HG02938 (cell line): ENCODE results near the gene B9D1.

Source experiments
- ATAC-seq: cut with Tn5 transposase; IDR thresholded peaks from one replicate; pipeline ENCODE4 v1.9.1; 2021; ENCODE audit warnings: mild to moderate bottlenecking, moderate library complexity; ENCODE audit not compliant: unreplicated experiment

B9D1 gene

GRCh38 chr17:19327031-19327783, 35.3 kb downstream of the B9D1 start:
- ATAC-seq: no peak

DNA sequence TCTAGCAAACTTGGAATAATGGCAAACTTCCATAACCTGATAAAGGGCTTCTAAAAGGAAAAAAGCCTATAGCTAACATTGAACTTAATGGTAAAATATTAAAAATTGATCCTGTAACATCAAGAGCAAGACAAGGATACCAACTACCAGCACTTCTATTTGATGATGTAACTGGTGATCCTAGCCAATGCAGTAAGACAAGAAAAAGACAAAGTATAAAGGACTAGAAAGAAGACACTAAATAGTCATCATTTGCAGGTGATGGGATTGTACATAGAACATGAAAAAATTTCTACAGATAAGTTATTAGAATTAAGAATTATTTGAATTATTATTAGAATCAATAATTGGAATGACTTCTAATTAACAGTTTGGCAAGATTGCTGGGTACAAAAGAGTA, 37.0 kb downstream of the B9D1 start:
- ATAC-seq: no peak

- ATAC-seq: no peak
These were observed 39.7 kb downstream of the B9D1 start for GRCh38 chr17:19322861-19323260.

GRCh38 chr17:19322129-19322505, 40.4 kb downstream of the B9D1 start:
- no peak for ATAC-seq

DNA sequence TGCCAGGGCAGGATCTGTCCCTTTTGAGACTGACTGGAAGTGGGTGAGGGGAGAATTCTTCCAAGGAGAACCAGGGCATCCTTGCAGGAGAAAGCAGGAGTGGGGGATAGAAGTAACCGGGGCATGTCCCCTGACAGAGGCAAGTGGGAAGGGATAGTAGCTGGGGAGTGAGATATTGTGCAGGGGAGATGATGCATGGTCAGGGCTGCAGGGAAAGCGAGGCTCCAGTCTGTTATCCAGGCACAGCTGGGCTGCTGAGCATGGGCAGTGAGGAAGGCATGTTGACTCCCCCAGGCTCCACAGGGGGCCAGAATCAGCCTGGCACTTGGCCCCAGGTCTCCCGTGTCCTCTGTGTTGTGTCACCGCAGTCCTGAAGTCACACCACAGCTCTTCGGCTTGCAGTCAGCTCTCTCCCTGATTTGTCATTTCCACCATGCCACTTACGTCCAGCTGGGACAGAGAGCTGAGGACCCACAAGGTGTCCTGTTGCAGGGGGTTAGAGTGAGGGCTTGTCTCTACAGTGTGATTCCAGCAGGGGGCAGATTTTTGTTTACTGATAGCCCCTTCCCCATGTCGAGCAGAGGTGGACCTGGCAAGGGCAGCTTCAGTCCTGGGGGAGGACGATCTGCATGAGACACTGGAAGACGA, 40.9 kb downstream of the B9D1 start:
- ATAC-seq: no peak

- ATAC-seq: no peak
These were observed 41.6 kb downstream of the B9D1 start for GRCh38 chr17:19320876-19321275.

- ATAC-seq: no peak
These were observed 42.6 kb downstream of the B9D1 start for GRCh38 chr17:19319771-19320505.

DNA sequence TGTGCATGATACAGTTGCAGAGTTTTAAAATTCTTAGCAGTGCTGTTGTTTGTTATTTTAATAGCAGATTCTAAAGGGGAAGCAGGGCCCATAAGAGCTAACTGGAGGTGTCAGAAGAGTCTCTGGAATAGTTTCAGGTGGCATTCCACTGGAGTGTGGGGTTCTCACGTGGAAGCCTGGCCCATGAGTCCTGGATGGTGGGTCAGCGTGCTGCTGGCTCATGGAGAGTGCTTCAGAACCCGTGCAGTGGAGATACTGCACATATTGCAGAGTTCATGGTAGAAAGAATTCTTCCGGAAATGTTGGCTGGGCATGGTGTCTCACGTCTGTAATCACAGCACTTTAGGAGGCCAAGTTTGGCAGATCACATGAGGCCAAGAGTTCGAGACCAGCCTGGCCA, 43.9 kb downstream of the B9D1 start:
- no peak for ATAC-seq

DNA sequence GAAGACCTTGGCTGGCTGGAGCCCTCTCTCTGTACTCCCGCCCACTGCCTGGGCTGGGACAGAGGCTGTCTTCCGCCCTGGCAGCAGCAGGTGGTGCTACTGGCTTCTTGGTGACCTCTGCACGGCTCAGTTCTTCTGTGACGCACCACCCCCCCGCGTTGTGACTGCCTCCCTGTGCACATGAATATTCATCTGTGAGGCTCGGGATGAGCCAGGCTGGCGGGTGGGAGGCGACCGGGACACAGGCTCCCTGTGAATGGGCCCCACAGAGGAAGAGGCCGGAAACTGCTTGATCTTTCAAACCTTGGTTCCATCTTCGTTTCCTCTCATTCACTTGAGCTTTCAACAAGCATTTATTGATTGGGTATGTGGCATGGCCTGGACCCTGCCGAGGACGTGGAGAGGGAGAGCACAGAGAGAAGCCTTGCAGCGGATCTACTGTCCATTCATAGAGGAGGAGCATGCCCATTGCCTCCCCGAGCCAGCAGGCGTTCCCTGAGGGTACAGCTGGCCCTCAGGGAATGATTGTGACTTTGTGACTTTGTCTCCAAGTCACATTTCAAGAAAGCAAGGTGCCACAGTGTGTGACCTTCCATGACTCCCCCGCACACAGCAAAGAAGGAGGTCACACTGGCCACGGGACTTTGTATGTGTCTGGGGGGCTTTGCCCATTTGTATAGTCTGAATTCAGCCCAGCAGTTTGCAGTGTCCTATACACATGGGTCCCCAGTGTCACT, 45.0 kb downstream of the B9D1 start:
- no peak for ATAC-seq

GRCh38 chr17:19316761-19317358, 45.7 kb downstream of the B9D1 start:
- ATAC-seq: no peak

DNA sequence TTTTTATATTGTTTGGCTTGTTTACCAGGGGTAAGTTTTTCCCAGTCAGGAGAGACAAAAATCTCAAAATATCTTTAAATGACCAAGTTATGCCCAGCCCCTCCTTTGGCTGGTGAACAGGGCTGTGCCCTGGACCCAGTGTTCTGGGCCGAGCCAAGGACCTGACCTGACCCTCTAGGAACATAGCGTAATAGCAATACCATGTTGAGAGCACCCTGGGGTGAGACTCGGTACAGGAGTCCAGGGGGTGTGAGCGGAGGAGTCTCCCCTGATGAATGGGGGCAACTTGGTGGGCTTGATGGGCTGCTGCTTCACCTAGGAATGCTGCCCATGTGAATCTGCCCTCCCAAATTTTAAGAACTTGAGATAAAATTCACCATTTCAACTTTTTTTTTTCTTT, 47.4 kb downstream of the B9D1 start:
- ATAC-seq: no peak

GRCh38 chr17:19313746-19314651, 48.5 kb downstream of the B9D1 start:
- no peak for ATAC-seq

DNA sequence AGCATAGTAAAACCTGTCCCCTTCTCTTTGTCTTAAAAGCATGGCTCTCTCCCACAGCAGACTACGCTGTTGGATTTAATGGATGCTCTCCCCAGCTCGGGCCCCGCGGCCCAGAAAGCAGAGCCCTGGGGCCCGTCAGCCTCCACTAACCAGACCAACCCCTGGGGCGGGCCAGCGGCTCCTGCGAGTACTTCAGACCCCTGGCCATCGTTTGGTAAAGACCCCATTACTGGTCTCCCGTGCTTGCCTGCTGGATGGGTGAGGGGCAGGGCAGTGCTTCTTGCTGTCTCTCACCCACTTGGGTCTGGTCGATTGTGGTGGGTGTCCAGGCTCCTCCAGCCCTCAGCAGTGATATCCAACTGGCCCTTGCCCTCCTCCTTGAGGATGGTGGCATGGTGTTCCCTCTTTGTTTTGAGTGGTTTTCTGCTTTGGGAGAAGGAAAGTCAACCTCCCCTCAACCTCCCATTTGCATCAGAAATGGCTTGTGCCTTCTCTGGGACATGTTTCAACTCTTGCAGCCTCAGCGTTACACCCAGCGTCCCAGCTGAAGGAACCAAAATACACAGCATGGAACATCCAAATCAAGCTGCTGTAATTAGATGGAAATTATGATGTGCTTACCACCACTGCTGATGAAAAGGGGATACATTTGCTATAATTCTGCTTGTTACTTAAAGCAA, 49.3 kb downstream of the B9D1 start:
- ATAC-seq: no peak

DNA sequence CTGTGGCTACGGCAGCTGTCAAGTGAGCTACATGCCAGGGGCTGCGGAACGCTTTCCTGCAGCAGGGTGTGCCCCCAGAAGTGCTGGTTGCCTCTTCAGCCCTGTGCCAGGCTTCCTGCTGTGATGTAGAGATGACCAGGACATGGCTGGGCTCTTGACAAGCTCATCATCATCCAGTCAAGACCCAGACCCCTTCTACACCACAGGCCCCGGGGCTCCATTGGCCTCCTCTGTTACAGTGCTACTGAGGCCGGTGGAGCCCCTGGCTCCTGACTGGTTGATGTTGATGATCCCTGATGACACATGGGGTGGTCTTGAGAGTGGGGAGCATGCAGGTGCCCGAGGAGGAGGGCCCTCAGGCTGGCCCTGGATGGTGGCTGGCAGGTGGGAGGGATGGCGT, 50.1 kb downstream of the B9D1 start:
- ATAC-seq: no peak

DNA sequence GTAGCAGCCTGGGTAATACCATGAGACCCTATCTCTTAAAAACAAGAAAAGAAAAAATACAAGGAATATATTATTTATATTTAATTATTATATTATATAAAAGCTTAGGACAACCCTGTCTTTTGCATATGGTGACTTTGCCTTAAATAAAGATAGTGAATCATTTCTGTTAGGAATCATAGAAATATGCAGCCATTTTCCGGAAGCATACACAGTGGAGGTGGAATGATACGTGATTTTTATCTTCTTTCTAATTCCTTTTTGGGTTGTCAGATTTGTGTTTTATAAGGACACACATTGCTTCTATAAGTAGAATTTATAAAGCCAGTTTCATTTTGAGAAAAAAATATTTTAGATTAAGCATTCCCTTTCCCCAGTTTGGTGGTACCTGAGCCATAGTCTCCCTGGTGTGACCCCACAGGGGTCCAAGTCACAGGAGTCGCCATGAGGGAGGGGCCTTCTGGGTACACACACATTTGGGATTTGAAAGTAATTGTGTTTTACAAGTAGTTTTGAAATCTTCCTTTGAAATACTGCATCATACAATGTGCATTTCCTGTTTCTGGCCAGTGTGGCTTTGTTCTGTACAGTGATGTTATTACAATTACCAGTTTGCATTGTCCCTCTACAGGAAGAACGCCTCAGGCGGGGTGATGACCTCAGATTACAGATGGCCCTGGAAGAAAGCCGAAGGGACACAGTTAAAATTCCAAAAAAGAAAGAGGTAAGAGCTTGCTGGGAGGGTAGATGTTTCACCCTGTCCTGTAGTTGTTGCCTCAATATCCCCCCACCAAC, 50.9 kb downstream of the B9D1 start:
- ATAC-seq: no peak

- no peak for ATAC-seq
These were observed 51.5 kb downstream of the B9D1 start for GRCh38 chr17:19311016-19311415.

DNA sequence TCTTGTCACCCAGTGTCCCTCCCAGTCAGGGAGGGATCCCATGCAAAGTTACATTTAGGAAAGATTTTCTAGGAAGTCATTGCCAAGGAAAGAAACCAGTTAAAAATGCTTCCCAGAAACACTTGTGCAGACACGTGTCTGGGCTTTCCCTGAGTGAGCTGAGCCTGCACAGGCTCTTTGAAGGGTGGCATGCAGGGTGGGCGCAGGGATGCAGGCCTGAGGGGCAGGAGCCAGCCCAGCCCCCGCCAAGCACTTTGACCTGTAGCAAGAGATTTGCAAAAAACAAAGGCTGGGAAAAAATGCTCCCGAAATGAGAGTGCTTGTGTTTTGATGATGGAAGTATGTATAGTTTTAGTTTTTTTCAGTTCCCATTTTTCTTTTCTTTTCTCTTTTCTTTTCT, 52.4 kb downstream of the B9D1 start:
- no peak for ATAC-seq

- no peak for ATAC-seq
These were observed 52.8 kb downstream of the B9D1 start for GRCh38 chr17:19309701-19310100.

DNA sequence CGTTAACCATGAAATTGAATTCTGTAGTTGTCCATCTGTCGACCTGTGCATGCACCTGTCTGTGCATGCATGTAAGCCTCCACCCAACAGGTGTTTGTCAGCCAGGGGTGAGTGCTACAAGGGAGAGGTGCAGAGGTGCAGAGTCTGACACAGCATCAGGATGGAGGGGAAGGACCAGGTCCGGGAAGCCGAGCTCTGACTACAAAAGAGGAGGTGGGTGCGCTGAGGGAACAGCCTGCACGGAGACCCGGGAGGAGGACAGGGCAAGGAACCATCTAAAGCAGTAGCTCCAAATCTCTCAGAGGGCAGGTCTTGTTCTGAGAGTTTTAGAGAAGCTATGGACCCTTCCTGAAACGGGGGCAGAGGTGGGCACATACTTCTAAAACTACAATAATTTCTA, 54.1 kb downstream of the B9D1 start:
- ATAC-seq: no peak
